K562 (cell line): ENCODE data around the gene MMS22L. TPM values are rescaled to one million over a fixed set of nuclear protein-coding genes. Genes with fewer than 3 reads are reported as not detected.

Experiments used
- CREM ChIP-seq: IDR thresholded peaks from 2 replicates; pipeline ENCODE4 v1.6.1; 2014; ENCODE audit warnings: antibody characterized with exemption, low read depth
- ZNF444 ChIP-seq: fragments of 250-450 bp; sonication (Bioruptor Pico); IDR thresholded peaks from 2 replicates; pipeline ENCODE4 v1.4.0; 2020; ENCODE audit warnings: mild to moderate bottlenecking, moderate library complexity
- polyA plus RNA-seq, 8 experiments: library from polyadenylated mRNA; depleted of rRNA in 4 of 8; stranded (reverse) in 5 of 8; unstranded in 3 of 8; fragments of >200 nt; fragmentation: Nextera tagmentation in 2 of 8; fragmentation: Illumina TruSeq in 1 of 8; extraction: Ambion mirVana in 2 of 8; extraction: Trizol in 1 of 8; gene quantifications; 2 replicates each; pipeline versions ENCODE4 v1.2.1 to v1.2.3, GENCODE V29; 2011 to 2014; ENCODE audit warnings: inconsistent platforms in 1 of 8, missing spikeins in 1 of 8
- total RNA-seq, 7 experiments: library from RNA; depleted of rRNA in 6 of 7; stranded (reverse); fragments of >200 nt in 6 of 7; fragmentation: Illumina TruSeq in 2 of 7; extraction: Trizol in 2 of 7; gene quantifications; 2 replicates each; pipeline versions ENCODE4 v1.2.1 to v1.2.3, GENCODE V29; 2011 to 2021; ENCODE audit warnings: low replicate concordance in 1 of 7
- TF ChIP-seq, protein P1 (sequence below): fragments of 450-650 bp; formaldehyde crosslinking; IDR thresholded peaks from 2 replicates; pipeline ENCODE4 v1.4.0; 2022; ENCODE audit warnings: missing genetic modification characterization
- TF ChIP-seq, protein P2 (sequence below): fragments of 250-450 bp; sonication (Bioruptor Pico); IDR thresholded peaks from 2 replicates; pipeline ENCODE4 v1.4.0; 2020; ENCODE audit warnings: borderline replicate concordance
- TF ChIP-seq, protein P3 (sequence below), 2 experiments: fragments of 450-650 bp; formaldehyde crosslinking in 1 of 2; IDR thresholded peaks; 2 replicates each; pipeline versions ENCODE4 v1.4.0 to v1.6.1; 2014 to 2020; ENCODE audit warnings: mild to moderate bottlenecking in 2 of 2, borderline replicate concordance in 1 of 2, low read depth in 1 of 2

The MMS22L gene
- total and polyA plus RNA-seq, 9 of the 15 experiments (the other 6 are each of a cell fraction or from before 2014, with no cell fraction given): 13.0 to 59.5 (median 26.9) TPM

GRCh38 chr6:97147421-97147820 lies 135.6 kb downstream of the MMS22L start (continued):
- TF ChIP-seq, protein P1, sequence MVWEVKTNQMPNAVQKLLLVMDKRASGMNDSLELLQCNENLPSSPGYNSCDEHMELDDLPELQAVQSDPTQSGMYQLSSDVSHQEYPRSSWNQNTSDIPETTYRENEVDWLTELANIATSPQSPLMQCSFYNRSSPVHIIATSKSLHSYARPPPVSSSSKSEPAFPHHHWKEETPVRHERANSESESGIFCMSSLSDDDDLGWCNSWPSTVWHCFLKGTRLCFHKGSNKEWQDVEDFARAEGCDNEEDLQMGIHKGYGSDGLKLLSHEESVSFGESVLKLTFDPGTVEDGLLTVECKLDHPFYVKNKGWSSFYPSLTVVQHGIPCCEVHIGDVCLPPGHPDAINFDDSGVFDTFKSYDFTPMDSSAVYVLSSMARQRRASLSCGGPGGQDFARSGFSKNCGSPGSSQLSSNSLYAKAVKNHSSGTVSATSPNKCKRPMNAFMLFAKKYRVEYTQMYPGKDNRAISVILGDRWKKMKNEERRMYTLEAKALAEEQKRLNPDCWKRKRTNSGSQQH: no peak
- TF ChIP-seq ZNF444 (CRISPR knock-in tag): no peak
- no peak for TF ChIP-seq CREM
- TF ChIP-seq, protein P2, sequence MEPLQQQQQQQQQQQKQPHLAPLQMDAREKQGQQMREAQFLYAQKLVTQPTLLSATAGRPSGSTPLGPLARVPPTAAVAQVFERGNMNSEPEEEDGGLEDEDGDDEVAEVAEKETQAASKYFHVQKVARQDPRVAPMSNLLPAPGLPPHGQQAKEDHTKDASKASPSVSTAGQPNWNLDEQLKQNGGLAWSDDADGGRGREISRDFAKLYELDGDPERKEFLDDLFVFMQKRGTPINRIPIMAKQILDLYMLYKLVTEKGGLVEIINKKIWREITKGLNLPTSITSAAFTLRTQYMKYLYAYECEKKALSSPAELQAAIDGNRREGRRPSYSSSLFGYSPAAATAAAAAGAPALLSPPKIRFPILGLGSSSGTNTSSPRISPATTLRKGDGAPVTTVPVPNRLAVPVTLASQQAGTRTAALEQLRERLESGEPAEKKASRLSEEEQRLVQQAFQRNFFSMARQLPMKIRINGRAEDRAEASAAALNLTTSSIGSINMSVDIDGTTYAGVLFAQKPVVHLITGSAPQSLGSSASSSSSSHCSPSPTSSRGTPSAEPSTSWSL: no peak
- TF ChIP-seq, protein P3, sequence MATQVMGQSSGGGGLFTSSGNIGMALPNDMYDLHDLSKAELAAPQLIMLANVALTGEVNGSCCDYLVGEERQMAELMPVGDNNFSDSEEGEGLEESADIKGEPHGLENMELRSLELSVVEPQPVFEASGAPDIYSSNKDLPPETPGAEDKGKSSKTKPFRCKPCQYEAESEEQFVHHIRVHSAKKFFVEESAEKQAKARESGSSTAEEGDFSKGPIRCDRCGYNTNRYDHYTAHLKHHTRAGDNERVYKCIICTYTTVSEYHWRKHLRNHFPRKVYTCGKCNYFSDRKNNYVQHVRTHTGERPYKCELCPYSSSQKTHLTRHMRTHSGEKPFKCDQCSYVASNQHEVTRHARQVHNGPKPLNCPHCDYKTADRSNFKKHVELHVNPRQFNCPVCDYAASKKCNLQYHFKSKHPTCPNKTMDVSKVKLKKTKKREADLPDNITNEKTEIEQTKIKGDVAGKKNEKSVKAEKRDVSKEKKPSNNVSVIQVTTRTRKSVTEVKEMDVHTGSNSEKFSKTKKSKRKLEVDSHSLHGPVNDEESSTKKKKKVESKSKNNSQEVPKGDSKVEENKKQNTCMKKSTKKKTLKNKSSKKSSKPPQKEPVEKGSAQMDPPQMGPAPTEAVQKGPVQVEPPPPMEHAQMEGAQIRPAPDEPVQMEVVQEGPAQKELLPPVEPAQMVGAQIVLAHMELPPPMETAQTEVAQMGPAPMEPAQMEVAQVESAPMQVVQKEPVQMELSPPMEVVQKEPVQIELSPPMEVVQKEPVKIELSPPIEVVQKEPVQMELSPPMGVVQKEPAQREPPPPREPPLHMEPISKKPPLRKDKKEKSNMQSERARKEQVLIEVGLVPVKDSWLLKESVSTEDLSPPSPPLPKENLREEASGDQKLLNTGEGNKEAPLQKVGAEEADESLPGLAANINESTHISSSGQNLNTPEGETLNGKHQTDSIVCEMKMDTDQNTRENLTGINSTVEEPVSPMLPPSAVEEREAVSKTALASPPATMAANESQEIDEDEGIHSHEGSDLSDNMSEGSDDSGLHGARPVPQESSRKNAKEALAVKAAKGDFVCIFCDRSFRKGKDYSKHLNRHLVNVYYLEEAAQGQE (IDR thresholded peaks at IDR 0.05; ENCODE audit: borderline replicate concordance): no peak
- TF ChIP-seq, protein P3 (CRISPR knock-in tag; IDR thresholded peaks at IDR 0.05; ENCODE audit: low read depth): no peak
